Measurements from ENCODE around the gene DIS3L.

DIS3L gene

DNA sequence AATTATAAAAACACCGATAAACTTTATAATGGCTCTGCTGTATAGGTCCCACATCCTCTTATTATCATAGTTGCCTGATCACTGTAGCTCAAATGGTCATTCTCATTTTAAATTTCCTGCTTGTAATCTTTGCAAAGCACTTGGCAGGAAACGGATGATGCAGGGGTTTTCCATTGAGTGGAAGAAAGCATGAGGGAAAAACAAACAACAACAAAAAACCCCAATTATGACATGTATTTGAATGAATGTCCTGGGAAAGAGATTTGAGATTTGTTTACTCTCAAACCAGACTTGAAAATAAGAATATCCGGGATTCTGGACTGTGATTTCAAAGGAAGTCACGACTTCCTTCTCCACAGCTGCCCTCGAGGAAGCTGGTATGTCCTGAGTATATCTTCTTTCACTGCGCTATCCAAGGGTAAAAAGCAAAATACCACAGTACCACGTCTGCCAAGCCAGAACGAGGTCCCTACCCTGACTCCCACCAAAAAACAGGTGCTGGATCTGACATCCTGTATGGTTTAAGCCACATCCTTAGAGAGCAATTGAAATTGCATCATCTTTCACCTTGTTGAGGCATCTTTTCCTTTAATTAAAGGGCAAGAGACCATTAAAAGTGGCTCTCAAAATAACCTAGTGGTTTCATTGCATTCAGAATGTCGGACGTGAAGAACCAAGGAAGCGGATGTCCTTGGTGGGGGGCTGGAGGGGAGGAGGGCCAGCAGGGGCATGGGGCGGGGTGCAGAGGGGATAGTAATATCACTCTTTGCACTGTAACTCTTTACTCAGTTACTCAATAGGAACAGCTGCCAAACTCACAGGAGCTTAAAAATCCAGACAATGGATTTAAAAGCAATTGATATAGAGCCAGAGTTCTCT lies 76.6 kb downstream of the DIS3L start:
- TF ChIP-seq, protein P1, sequence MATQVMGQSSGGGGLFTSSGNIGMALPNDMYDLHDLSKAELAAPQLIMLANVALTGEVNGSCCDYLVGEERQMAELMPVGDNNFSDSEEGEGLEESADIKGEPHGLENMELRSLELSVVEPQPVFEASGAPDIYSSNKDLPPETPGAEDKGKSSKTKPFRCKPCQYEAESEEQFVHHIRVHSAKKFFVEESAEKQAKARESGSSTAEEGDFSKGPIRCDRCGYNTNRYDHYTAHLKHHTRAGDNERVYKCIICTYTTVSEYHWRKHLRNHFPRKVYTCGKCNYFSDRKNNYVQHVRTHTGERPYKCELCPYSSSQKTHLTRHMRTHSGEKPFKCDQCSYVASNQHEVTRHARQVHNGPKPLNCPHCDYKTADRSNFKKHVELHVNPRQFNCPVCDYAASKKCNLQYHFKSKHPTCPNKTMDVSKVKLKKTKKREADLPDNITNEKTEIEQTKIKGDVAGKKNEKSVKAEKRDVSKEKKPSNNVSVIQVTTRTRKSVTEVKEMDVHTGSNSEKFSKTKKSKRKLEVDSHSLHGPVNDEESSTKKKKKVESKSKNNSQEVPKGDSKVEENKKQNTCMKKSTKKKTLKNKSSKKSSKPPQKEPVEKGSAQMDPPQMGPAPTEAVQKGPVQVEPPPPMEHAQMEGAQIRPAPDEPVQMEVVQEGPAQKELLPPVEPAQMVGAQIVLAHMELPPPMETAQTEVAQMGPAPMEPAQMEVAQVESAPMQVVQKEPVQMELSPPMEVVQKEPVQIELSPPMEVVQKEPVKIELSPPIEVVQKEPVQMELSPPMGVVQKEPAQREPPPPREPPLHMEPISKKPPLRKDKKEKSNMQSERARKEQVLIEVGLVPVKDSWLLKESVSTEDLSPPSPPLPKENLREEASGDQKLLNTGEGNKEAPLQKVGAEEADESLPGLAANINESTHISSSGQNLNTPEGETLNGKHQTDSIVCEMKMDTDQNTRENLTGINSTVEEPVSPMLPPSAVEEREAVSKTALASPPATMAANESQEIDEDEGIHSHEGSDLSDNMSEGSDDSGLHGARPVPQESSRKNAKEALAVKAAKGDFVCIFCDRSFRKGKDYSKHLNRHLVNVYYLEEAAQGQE (IDR thresholded peaks at IDR 0.05; ENCODE audit: low read depth): no peak
- TF ChIP-seq TAF1 (IDR thresholded peaks at IDR 0.05; ENCODE audit: low read depth): no peak
- TF ChIP-seq, protein P2, sequence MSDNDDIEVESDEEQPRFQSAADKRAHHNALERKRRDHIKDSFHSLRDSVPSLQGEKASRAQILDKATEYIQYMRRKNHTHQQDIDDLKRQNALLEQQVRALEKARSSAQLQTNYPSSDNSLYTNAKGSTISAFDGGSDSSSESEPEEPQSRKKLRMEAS (IDR thresholded peaks at IDR 0.05): peak; percentile 81
- TF ChIP-seq RAD21 (IDR thresholded peaks at IDR 0.05; ENCODE audit: low read depth): no peak
- TF ChIP-seq NFIC (IDR thresholded peaks at IDR 0.05): no peak
- TF ChIP-seq CEBPB (IDR thresholded peaks at IDR 0.05): peak; percentile 88

DNA sequence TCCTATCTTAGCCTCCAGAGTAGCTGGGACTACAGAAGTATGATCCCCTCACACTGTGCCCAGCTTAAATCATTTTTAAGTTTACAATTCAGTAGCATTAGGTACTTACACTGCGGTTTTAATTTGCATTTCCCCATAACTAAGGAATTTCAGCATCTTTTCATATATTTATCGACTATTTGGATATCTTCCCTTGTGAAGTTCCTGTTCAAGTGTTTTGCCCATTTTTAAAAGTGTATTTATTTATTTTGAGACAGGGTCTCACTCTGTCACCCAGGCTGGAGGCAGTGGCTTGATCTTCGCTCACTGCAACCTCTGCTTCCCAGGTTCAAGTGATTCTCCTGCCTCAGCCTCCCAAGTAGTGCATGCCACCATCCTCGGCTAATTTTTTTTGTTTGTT lies 80.8 kb downstream of the DIS3L start:
- TF ChIP-seq CREB1 (IDR thresholded peaks at IDR 0.05; ENCODE audit: low read depth) (no peak), FOXM1 (IDR thresholded peaks at IDR 0.05; ENCODE audit: borderline replicate concordance, low read depth) (no peak), RAD21 (IDR thresholded peaks at IDR 0.05; ENCODE audit: low read depth) (no peak), NFIC (IDR thresholded peaks at IDR 0.05) (no peak), ZBTB7A (IDR thresholded peaks at IDR 0.05; ENCODE audit: low read depth) (no peak), EP300 (IDR thresholded peaks at IDR 0.05; ENCODE audit: borderline replicate concordance) (no peak), TEAD4 (IDR thresholded peaks at IDR 0.05) (no peak), EGR1 (IDR thresholded peaks at IDR 0.05) (no peak), CEBPB (IDR thresholded peaks at IDR 0.05) (no peak), YY1 (IDR thresholded peaks at IDR 0.05; ENCODE audit: low read depth) (no peak), TAF1 (IDR thresholded peaks at IDR 0.05; ENCODE audit: low read depth) (no peak), TCF12 (IDR thresholded peaks at IDR 0.05; ENCODE audit: low read depth) (no peak)
- TF ChIP-seq, protein P1 (IDR thresholded peaks at IDR 0.05; ENCODE audit: low read depth): no peak
- TF ChIP-seq, protein P3, sequence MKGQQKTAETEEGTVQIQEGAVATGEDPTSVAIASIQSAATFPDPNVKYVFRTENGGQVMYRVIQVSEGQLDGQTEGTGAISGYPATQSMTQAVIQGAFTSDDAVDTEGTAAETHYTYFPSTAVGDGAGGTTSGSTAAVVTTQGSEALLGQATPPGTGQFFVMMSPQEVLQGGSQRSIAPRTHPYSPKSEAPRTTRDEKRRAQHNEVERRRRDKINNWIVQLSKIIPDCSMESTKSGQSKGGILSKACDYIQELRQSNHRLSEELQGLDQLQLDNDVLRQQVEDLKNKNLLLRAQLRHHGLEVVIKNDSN (IDR thresholded peaks at IDR 0.05): no peak
- TF ChIP-seq, protein P2 (IDR thresholded peaks at IDR 0.05): no peak

DNA sequence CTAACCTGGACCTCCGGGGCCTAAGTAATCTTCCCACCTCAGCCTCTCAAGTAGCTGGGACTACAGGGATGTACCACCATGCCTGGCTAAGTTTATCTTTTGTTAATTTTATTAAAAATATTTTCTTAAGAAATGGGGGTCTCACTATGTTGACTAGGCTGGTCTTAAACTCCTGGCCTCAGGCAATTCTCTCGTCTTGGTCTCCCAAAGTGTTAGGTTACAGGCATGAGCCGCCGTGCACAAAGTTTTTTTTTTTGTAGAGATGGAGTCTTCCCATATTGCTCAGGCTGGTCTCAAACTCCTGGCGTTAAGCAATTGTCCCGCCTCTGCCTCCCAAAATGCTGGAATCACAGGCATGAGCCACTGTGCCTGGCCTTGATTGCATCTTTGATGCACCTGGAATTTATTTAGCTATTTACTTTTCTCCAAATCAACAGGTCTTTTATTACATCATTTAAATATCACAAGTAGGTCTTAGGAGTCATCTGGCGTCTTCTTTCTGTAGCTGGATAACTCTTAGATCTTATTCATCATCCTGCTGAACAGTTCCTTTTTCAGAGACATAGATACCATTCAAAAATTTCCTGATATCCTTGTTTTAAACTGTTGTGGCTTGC lies 85.6 kb downstream of the DIS3L start:
- TF ChIP-seq RAD21 (IDR thresholded peaks at IDR 0.05; ENCODE audit: low read depth): no peak
- no peak for TF ChIP-seq YY1 (IDR thresholded peaks at IDR 0.05; ENCODE audit: low read depth)
- TF ChIP-seq NFIC (IDR thresholded peaks at IDR 0.05): no peak
- TF ChIP-seq CREB1 (IDR thresholded peaks at IDR 0.05; ENCODE audit: low read depth): no peak
- TF ChIP-seq, protein P2 (IDR thresholded peaks at IDR 0.05): no peak
- no peak for TF ChIP-seq EGR1 (IDR thresholded peaks at IDR 0.05)
- TF ChIP-seq ZBTB7A (IDR thresholded peaks at IDR 0.05; ENCODE audit: low read depth): no peak
- TF ChIP-seq CEBPB (IDR thresholded peaks at IDR 0.05): no peak
- TF ChIP-seq, protein P1 (IDR thresholded peaks at IDR 0.05; ENCODE audit: low read depth): no peak
